ENCODE measurements around the gene RNASET2. TPM values are rescaled to one million over a fixed set of nuclear protein-coding genes. Genes with fewer than 3 reads are reported as not detected.

The RNASET2 gene
- total and polyA plus RNA-seq, 4 donors, result 55.2 to 92.1 (median 77.8) TPM

DNA sequence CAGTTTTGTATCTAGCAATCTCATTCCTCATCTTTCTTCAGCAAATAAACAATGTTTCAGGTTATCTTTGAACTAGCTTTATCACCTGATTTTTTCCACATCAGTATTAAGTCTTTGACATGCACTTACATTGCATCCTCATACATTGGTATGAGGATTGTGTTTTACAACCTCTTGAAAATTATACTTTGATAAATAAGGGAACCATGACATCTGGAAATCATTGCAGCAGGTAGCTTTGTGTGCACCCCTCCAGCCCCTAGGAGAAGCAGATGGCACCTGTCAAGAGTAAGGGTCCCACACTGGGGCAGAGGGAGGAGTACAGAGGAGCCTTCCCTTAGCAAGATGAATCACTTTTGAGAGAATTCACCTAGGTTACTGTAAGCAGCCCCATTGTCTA lies 13.7 kb upstream of the RNASET2 start:
- Histone ChIP-seq H3K4me1 (ENCODE audit: control insufficient read depth in 5 of 5, insufficient read depth in 5 of 5, low read length in 5 of 5) (no peaks in the 10 kb centered on the region), H3K27me3 (ENCODE audit: control insufficient read depth in 3 of 3, insufficient read depth in 3 of 3, low read length in 2 of 3) (no peaks in the 10 kb centered on the region), H3K9me3 (ENCODE audit: control insufficient read depth in 4 of 4, insufficient read depth in 3 of 4, low read length in 3 of 4) (no peaks in the 10 kb centered on the region), H3K4me3 (no peak overlapping the region), H3K27ac (ENCODE audit: low read depth in 1 of 2, low read length in 1 of 2) (no peak overlapping the region), H3K9ac (ENCODE audit: insufficient read depth in 1 of 2, low read length in 2 of 2) (no peak overlapping the region), H3K36me3 (ENCODE audit: control insufficient read depth in 4 of 4, insufficient read depth in 4 of 4, low read length in 4 of 4) (no peaks in the 10 kb centered on the region)
- DNase-seq (no peak), ATAC-seq (ENCODE audit: insufficient read depth, low FRiP score) (no peak)
- TF ChIP-seq, protein P1, sequence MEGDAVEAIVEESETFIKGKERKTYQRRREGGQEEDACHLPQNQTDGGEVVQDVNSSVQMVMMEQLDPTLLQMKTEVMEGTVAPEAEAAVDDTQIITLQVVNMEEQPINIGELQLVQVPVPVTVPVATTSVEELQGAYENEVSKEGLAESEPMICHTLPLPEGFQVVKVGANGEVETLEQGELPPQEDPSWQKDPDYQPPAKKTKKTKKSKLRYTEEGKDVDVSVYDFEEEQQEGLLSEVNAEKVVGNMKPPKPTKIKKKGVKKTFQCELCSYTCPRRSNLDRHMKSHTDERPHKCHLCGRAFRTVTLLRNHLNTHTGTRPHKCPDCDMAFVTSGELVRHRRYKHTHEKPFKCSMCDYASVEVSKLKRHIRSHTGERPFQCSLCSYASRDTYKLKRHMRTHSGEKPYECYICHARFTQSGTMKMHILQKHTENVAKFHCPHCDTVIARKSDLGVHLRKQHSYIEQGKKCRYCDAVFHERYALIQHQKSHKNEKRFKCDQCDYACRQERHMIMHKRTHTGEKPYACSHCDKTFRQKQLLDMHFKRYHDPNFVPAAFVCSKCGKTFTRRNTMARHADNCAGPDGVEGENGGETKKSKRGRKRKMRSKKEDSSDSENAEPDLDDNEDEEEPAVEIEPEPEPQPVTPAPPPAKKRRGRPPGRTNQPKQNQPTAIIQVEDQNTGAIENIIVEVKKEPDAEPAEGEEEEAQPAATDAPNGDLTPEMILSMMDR (IDR thresholded peaks at IDR 0.05; ENCODE audit: control extremely low read depth, extremely low read depth), result no peak

DNA sequence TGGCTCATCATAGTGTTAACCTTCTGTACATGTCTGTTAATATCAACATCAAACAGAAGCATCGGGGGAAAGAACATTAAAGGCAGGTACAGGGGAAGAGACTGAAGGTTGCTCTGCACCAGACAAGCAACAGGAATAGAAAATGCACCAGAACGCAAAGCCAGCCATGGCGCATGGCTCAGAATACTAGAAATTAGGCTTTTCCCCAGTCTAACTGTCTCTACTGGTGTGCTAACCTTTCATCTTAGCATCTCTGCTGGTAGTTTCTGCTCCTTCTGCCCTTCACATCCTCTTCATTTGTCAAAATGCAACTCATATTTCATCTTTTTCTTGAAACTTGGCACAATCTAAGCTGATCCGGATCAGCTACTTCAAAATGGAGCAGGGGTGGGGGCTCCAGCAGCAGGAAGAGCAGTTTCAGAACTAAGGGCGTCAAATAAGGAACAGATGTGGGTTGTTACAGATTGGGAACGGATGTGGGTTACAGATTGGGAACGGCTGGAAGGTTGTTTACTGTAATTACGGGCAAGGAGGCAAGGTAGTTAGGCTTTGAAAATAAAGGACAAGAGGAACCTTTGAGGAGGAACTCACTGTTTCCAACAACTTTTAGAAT lies 13.1 kb upstream of the RNASET2 start:
- TF ChIP-seq, protein P1 (IDR thresholded peaks at IDR 0.05; ENCODE audit: control extremely low read depth, extremely low read depth), result no peak
- Histone ChIP-seq H3K4me3 (no peak overlapping the region), H3K27me3 (ENCODE audit: control insufficient read depth in 3 of 3, insufficient read depth in 3 of 3, low read length in 2 of 3) (no peaks in the 10 kb centered on the region), H3K4me1 (ENCODE audit: control insufficient read depth in 5 of 5, insufficient read depth in 5 of 5, low read length in 5 of 5) (no peaks in the 10 kb centered on the region), H3K9me3 (ENCODE audit: control insufficient read depth in 4 of 4, insufficient read depth in 3 of 4, low read length in 3 of 4) (no peaks in the 10 kb centered on the region), H3K9ac (ENCODE audit: insufficient read depth in 1 of 2, low read length in 2 of 2) (no peak overlapping the region), H3K27ac (ENCODE audit: low read depth in 1 of 2, low read length in 1 of 2) (no peak overlapping the region), H3K36me3 (ENCODE audit: control insufficient read depth in 4 of 4, insufficient read depth in 4 of 4, low read length in 4 of 4) (no peaks in the 10 kb centered on the region)
- no peak for DNase-seq
- WGBS, 2 donors, result 42 to 61% methylated on average over 8 of the region's 8 CpGs
- ATAC-seq (ENCODE audit: insufficient read depth, low FRiP score), result no peak

DNA sequence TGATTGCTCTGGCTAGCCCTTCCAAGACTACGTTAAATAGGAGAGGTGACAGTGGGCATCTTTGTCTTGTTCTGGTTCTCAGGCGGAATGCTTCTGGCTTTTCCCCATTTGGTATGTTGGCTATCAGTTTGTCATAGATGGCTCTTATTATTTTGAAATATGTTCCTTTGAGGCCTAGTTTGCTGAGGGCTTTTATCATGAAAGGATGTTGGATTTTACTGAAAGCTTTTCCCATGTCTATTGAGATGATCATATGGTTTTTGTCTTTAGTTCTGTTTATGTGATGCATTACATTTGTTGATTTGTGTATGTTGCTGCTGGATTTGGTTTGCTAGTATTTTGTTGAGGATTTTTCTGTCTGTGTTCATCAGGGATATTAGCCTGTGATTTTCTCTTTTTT lies 9.9 kb upstream of the RNASET2 start:
- DNase-seq (no peak), ATAC-seq (ENCODE audit: insufficient read depth, low FRiP score) (no peak)
- H3K4me1 ChIP-seq (ENCODE audit: control insufficient read depth in 5 of 5, insufficient read depth in 5 of 5, low read length in 5 of 5), result no peaks in the 10 kb centered on the region
- no peak overlapping the region for H3K27ac ChIP-seq (ENCODE audit: low read depth in 1 of 2, low read length in 1 of 2)
- 97 to 100% methylated on average over 2 of the region's 2 CpGs for WGBS, 2 donors
- H3K9me3 ChIP-seq (ENCODE audit: control insufficient read depth in 4 of 4, insufficient read depth in 3 of 4, low read length in 3 of 4), result no peaks in the 10 kb centered on the region
- TF ChIP-seq, protein P1 (IDR thresholded peaks at IDR 0.05; ENCODE audit: control extremely low read depth, extremely low read depth), result no peak
- no peak overlapping the region for H3K9ac ChIP-seq (ENCODE audit: insufficient read depth in 1 of 2, low read length in 2 of 2)
- H3K36me3 ChIP-seq (ENCODE audit: control insufficient read depth in 4 of 4, insufficient read depth in 4 of 4, low read length in 4 of 4), result no peaks in the 10 kb centered on the region
- H3K4me3 ChIP-seq, result no peak overlapping the region
- no peaks in the 10 kb centered on the region for H3K27me3 ChIP-seq (ENCODE audit: control insufficient read depth in 3 of 3, insufficient read depth in 3 of 3, low read length in 2 of 3)

DNA sequence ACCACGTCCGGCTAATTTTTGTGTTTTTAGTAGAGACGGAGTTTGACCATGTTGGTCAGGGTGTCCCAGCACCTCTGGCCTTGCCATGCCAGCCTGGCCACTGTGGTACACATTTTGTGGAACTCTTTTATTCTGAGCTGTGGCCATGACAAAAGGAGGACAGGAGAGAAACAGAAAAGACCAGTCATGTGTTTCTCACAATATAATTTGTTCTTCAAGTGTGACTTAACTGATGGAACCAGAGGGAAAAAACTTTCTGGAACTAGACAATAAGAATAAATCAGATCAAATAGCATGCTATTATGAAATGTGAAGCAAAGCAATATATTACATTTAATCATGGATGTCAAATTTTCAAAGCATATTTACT lies 4.2 kb upstream of the RNASET2 start:
- H3K9me3 ChIP-seq (ENCODE audit: control insufficient read depth in 4 of 4, insufficient read depth in 3 of 4, low read length in 3 of 4), result peaks cover 0 to 2% (median 0%) of the 10 kb centered on the region in 4 donors
- no peaks in the 10 kb centered on the region for H3K36me3 ChIP-seq (ENCODE audit: control insufficient read depth in 4 of 4, insufficient read depth in 4 of 4, low read length in 4 of 4)
- no peak overlapping the region for H3K27ac ChIP-seq (ENCODE audit: low read depth in 1 of 2, low read length in 1 of 2)
- TF ChIP-seq, protein P1 (IDR thresholded peaks at IDR 0.05; ENCODE audit: control extremely low read depth, extremely low read depth), result no peak
- H3K27me3 ChIP-seq (ENCODE audit: control insufficient read depth in 3 of 3, insufficient read depth in 3 of 3, low read length in 2 of 3), result no peaks in the 10 kb centered on the region
- no peak overlapping the region for H3K9ac ChIP-seq (ENCODE audit: insufficient read depth in 1 of 2, low read length in 2 of 2)
- ATAC-seq (ENCODE audit: insufficient read depth, low FRiP score) (no peak), DNase-seq (no peak)
- WGBS, 2 donors, result 94 to 98% methylated on average over 3 of the region's 3 CpGs
- peaks cover 0 to 8% (median 0%) of the 10 kb centered on the region in 5 donors for H3K4me1 ChIP-seq (ENCODE audit: control insufficient read depth in 5 of 5, insufficient read depth in 5 of 5, low read length in 5 of 5)
- H3K4me3 ChIP-seq, result no peak overlapping the region
